ENCODE measurements around the gene RAB40C.

Gene RAB40C, protein sequence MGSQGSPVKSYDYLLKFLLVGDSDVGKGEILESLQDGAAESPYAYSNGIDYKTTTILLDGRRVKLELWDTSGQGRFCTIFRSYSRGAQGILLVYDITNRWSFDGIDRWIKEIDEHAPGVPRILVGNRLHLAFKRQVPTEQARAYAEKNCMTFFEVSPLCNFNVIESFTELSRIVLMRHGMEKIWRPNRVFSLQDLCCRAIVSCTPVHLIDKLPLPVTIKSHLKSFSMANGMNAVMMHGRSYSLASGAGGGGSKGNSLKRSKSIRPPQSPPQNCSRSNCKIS

DNA sequence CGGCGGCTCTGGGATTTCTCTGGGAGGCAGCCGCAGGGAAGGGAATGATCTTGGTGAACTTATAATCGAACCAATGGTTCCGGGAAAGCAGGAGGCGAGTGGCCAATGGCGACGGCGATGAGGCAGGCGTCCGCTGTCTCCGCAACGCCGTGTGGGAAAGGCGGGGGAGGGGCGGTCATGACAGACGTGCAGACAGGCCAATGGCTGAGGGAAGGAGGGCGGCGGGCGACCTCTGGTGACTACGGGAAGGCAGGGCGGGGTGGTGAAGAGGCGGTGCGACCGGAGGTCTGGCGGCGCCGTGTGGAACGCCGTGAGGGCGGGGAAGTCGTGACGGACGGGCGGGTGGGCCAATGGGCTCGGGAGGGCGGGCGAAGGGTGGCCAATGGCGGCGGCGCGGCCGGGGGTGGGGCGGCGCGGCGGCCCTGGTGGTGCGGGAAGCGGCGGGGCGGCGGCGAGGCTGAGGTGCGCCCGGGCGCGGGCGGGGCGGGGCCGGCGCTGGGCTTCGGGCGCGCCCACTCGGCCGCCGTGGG is at the start of gene RAB40C:
Gene RAB40C (plus strand): TSS at position 409 of the 530 bp plus-strand sequence. CDS start 226 bp downstream, outside the sequence.
- peak; percentile 99 for DNase-seq

DNA sequence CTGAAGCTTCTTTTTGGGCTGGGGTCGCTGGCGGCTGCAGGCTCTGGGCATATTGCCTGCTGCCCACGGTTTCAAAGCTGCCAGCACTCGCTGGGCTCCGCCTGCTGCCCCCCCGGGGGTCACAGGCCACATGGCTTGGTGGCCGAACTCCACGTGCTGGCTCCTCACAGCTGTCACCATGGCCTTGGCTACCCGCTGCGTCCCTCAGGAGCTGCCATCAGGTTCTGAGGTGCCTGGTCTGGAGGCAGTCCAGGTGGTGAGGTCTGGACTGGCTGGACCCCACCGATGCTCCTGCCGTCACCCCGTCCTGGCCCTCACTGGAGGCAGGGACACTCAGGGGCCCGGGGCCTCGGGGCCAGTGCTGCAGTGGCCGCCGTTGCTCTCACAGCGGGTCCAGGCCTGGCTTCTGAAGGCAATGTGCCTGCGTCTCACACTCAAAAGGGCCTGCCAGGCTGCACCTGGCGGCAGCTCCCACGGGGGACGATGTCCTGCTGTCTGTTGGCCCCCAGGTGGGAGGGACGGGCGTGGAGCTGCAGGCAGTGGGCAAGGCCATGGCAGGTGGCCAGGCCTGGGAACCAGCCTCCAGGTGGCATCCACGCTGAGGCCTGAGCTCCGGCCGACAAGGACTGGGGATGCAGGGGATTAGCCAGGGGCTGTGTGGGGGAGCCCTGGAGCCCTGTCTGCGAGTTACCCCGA is 49.1 kb upstream of the RAB40C start:
- DNase-seq, result no peak

DNA sequence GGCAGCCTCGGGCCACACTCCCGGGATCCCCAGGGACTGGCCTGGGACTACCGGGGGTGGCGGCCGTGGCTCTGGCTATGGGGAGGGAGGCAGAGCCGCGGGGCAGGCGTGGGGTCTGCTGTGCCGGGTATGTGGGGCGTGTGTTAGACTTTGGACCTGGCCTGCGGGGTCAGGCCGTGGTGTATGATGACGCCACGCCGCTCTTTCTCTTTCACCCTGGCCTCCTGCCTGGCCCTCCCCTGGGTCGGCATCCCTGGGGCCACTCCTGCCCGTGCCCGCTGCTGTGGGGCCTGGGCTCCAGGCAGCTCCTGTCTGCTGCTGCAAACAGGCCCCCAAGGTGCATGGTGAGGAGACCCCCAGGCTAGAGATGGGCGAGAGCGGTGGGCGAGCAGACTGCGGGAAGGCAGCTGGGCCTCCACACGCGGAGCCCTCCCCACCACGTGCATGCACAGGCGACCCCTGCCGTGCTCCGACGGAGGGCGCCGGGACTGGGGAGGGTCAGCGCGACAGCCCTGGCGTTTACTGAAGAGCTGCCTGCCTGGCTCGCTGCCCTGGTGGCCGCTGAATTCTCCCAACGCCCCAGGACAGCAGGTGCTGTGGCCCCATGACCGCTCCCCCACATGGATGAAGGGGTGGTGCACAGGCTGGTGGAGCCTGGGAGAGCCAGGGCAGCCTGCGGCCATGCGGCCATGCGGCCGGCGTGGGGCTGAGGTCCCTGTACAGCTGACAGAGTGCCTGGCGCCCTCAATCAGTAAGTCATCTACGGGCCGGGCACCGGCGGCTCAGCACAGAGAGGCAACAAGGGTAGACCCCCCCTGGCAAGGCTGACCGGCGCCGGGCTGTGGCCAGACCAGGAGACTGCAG is 46.3 kb upstream of the RAB40C start:
- no peak for DNase-seq

DNA sequence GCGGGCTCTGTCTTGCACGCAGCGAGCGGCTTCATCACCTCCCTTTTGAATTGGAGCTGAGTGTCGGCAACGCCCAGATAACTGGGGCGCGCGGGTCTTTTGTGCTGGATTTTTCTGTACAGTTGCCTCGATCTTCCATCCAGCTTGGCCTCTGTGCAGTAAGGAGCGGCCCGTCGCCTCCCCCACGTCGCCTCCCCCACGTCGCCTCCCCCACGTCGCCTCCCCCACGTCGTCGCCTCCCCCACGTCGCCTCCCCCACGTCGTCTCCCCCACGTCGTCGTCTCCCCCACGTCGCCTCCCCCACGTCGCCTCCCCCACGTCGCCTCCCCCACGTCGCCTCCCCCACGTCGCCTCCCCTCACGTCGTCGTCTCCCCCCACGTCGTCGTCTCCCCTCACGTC is 45.3 kb upstream of the RAB40C start:
- no peak for DNase-seq

DNA sequence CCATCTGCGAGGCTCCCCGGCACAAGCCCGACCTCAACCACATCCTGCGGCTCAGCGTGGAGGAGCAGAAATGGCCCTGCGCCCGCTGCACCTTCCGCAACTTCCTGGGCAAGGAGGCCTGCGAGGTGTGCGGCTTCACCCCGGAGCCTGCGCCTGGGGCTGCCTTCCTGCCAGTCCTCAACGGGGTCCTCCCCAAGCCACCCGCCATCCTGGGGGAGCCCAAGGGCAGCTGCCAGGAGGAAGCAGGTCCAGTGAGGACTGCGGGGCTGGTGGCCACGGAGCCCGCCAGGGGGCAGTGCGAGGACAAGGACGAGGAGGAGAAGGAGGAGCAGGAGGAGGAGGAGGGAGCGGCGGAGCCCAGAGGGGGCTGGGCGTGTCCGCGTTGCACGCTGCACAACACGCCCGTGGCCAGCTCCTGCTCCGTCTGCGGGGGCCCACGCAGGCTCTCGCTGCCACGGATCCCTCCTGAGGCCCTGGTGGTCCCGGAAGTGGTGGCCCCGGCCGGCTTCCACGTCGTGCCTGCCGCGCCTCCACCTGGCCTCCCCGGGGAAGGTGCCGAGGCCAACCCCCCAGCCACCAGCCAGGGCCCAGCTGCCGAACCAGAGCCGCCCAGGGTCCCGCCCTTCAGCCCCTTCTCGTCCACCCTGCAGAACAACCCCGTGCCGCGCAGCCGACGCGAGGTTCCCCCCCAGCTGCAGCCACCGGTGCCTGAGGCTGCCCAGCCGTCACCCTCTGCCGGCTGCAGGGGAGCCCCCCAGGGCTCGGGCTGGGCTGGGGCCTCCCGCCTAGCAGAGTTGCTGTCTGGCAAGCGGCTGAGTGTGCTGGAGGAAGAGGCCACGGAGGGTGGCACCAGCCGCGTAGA is 42.7 kb upstream of the RAB40C start:
- DNase-seq, result peak; percentile 60

DNA sequence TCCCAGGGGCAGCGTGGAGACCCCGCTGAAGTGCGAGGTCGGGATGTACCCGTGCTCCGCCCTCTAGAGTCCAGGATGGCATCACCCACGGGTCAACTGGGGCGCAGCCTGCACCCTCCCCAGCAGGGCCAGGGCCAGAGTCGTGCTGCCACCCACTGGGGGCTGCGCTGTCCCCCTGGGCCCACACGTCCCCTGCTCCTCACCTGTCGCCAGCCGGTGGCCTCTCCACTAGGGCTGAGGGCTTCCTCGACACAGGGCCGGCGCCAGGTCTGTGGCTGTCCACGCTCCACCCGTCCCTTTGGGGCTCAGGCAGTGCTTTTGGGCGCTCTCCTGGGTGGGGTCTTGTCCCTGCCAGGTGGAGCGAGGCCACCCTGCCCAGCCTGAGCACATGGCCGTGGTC is 41.3 kb upstream of the RAB40C start:
- no peak for DNase-seq

DNA sequence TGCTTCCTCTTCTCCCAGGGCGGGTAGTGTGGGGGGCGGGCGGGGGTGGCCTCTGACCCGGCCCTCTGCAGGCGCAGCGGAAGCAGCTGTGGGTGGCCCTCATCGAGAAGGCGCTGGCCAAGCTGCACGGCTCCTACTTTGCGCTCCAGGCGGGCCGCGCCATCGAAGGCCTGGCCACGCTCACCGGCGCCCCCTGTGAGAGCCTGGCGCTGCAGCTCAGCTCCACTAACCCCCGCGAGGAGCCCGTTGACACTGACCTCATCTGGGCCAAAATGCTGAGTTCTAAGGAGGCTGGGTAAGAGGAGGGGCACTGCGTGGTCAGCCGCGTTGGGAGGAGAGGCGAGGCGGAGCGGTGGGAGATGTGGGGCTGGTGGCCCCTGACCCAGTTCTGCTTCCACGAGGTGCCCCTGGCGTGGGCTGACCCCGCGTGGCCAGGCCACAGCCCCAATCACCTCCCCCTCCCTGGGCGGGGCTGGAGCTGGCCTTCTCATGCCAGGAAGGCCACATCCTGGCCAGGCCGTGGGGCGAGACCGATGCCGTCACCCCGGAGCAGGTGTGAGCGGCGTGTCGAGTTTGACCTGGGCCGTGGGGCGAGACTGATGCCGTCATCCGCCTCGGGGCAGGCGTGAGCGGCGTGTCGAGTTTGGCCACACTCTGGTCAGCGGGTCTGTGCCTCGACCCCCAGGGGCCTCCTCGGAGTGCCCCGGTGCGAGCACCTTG is 40.2 kb upstream of the RAB40C start:
- DNase-seq, result no peak

DNA sequence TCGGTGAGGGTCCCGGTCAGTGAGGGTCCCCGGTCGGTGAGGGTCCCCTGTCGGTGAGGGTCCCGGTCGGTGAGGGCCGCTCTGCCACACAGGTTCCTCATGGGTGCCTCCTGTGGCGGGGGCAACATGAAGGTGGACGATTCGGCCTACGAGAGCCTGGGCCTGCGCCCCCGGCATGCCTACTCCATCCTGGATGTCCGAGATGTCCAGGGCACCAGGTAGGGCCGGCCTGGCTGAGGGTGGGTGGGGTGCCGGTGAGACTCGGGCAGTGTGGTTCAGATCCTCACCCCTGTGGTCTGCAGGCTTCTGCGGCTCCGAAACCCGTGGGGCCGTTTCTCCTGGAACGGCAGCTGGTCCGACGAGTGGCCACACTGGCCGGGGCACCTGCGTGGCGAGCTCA is 38.7 kb upstream of the RAB40C start:
- DNase-seq, result no peak

DNA sequence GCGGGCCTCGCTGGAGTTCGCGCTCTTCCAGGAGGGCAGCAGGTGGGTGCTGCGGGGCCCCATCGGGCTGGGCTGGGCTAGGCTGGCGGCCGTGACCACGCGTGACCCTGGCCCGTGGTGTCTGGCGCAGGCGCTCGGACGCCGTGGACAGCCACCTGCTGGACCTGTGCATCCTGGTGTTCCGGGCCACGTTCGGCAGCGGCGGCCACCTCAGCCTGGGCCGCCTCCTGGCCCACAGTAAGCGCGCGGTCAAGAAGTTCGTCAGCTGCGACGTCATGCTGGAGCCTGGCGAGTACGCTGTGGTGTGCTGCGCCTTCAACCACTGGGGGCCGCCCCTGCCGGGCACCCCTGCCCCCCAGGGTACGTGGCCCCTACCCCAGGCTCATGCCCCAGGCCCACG is 37.7 kb upstream of the RAB40C start:
- no peak for DNase-seq

DNA sequence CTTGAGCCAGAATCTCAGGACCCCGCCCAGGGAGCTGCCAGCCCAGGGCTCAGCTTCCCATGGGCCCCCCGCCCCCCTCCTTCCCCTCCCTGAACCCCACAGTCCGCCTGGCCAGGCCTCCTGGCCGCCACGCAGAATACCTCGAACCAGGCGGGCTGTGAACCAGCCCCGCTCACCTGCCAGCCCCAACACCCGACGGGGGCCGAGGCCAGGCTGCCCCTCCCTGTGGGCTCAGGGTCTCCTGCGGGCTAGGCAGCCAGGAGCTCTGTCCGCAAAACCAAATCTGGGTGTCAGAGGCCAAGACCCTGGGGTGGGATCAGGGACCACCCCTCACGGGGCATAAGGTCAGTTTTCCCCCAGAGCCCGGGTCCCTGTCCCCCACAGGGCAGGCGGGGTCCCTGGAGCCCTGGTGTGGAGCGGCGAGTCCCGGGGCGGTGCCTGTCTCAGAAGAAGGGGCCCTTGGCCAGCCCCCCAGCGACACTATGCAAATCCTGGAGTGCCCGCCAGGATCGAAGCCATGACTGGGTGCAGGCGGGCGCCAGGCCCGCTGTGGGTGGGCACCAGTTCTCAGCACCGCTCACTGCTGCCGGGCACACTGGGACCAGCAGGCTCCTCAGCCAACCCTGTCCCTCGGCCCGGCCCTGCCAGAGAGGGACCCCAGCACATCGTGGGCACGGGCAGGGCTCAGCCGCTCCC is 36.1 kb upstream of the RAB40C start:
- DNase-seq, result no peak

DNA sequence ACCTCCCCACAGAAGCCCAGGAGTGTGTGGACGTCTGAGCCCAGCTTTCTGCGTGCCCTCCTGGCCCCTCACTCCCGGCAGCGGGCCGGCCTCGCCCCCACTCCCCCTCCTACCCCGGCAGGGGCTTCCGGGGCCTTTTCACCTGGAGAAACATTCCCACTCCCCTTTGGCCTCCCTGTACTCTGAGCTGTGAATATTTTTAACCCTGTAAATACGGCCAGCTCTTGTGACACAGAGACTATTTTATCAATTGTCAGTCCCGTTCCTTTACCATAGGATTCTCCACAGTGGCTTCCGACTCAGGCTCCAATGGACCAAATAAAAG is 35.6 kb upstream of the RAB40C start:
- no peak for DNase-seq

DNA sequence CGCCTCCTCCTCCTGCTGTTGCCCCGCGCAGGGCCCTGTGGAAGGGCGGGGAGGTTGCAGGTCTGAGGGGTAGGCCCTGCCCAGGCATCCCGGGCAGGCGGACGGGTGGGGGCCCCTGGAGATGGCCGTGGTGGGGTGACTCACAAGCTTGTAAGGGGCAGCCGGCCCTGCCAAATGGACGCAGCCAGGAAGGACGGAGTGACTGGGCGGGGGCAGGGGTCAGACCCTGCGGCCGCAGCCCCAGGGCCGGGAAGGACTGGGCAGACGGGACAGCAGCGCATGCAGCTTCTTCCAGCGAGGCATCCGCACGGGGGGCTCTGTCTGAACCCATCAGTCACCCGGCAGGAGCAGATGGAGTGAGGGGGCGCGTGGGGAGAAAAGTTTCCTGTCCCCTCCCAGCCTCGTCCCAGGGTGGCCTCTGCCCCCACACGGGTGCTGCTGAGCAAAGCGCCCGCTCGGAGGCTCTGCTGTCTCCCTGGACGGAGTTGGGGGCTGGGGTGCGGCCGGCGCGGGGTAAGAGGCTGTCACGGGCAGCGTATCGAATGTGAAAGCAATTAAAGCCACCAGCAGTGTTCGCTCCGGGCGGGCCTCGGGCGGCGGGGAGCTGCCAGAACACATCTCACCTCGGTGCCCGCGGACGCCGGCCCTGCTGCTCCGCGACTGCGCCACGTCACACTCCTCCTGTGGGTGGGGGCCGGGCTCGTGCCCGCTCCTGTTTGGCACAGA is 35.1 kb upstream of the RAB40C start:
- no peak for DNase-seq

DNA sequence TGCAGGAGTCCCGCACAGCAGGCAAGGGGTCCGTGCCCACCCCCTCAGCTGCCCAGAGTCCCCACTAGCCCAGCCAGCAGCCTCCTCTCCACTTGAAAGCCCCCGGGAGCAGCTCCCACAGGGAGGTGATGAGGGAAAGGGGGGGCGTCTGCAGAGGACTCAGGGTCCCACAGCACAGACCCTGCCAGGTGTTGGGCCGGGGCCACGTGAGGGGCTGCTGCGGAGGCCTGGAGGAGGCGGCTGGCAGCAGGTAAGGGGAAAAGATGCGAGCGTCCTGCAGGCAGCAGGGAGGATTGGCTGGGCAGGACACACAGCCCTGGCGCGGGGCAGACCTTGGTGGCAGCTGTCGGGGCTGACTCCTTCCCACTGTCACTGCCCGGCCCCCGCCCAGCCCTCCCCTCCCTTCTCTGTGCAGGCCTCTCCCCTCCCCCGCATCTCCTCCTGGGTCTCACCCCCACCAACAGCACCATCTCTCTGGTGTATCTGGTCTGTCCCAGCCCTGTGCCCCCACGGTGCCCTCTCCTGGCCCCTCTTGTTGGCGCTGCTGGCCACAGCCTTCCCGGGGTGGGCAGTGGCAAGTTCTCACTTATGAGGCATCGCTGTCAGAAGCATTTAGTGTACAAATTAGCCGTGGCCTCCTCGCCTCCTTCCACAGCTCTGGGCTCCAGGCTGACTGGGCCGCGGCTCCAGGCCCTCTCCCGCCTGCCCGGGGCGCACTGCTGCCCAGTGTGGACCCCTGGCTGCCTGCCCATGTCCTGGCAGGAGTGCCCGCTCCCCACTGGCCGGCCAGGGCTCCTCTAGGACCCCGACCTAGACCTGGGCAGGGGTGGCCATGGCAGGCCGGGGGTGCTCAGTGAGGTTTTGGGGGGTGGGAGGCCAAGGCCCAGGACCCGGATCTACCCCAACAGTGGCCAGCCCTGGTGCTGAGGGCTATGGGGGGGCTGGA is 34.1 kb upstream of the RAB40C start:
- DNase-seq, result no peak

DNA sequence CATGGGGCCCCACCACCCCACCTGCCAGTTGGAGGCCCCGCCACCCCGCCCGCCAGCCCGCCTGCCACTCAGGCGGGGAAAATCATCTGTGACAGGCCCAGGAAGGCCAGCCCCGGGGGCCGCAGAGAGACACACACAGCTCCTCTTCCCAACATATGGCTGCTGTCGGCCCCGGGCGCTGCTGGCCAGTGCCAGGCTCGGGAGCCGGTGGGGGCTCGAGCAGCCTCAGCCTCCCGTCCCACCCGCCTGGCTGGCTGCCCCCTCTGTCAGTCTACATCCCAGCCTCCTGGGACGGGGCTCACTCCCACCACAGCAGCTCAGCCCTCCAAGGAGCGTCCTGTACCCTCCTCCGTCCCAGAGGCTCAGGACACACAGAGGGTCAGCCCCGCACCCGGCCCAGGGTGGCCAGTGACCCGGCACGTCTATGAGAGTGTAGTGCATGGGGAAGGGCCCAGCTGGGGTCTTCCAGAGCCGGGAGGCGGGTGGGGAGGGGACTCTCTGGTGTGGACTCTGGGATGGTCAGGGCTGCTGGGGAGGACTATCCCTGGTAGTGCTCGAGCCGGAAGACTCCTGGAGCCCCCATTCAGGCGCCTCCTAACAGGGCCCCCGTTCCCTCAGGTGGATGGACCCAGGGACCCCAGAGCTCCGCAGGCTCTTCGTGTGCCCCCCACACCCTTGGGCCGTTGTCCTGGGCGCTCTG is 33.2 kb upstream of the RAB40C start:
- no peak for DNase-seq

DNA sequence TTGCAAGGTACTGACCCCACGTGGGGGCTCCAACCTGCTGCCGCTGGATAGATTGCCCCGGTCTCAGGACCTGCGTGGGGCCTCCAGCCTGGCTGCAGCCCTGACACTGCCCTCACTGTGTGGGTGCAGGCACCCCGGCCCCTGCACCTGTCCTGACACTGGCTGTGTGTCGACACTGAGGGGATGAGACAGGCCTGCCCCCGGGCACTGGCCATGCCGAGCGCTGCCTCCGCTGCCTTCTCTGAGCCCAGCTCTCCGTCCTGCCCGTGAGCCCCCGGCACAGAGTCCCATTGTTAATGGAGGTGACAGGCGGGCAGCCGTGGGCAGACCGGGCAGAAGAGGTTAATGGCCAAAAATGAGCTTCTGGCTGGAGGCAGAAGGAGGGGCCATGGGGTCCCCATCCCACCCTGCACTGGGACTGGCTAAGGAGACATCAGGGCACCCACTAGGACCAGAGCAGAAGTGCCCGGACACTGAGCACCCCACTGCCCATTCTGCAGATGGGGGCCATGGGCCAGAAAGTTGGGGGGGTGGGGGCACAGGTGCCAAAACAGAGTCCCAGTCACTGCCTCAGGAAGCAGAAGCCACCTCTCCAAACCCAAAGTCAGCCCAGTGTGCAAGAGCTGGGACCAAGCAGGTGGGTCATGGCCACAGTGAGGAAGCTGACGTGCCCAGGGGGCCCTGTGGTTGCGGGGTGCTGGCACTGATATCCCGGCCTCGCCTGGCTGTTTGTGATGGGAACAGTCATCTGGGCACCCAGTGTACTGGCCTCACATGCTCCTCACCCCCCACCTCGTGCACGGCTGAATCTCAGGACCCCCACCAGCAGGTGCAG is 32.2 kb upstream of the RAB40C start:
- no peak for DNase-seq

DNA sequence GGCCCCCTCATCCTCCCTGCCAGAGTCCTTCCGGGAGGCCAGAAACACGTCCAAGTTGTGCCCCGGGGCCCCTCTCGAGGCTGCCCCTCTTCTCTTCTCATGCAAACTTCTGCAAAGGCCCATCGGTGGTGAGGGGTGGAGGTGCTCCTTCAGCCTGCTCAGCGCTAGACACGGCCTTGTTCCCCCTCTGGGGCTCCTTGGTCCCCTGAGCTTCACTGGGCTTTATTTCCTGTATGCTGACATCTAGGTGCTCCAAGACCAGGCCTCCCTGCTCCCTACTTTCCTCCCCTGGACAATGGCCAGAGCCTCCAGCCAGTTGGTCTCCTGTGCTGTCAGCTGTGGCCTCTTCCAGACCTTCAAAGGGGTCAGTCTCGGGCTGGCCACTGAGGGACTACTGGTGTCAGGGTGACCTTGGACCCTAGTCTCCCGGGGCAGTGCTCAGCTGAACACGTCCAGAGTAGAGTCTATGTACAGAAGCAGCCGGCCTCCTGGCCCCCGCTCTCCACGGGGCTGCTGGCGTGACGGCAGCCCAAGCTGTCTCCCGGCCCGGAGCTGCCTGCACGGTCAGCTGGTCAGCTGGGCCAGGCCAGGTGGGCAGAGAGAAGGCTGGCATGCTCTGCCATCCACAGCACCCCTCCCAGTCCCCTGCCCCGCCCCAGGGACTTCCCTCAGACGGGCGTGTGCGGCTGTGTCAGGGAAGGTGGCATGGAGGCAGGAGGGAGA is 31.4 kb upstream of the RAB40C start:
- DNase-seq, result no peak

DNA sequence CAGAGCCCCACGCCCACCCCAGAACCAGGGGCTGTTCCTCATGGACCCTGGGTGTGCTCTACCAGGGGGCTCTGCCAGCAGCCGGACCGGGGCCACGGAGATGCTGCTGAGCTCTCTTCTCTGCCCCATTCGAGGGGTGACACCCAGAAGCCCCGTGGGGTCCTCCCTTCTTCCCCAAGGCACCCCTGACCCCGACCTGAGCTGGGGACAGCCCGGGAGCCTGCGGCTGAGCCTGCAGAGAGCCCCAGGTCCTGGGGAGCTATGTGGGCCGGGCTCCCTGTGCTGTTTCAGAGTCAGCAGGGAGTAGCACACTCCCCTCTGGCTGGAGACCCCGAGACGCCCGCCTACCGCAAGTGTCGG is 30.9 kb upstream of the RAB40C start:
- DNase-seq, result no peak
